HG02938 (cell line): ENCODE data around the gene C17orf50.

Experiments
- ATAC-seq: cut with Tn5 transposase; IDR thresholded peaks from one replicate; pipeline ENCODE4 v1.9.1; 2021; ENCODE audit warnings: mild to moderate bottlenecking, moderate library complexity; ENCODE audit not compliant: unreplicated experiment

Gene C17orf50

DNA sequence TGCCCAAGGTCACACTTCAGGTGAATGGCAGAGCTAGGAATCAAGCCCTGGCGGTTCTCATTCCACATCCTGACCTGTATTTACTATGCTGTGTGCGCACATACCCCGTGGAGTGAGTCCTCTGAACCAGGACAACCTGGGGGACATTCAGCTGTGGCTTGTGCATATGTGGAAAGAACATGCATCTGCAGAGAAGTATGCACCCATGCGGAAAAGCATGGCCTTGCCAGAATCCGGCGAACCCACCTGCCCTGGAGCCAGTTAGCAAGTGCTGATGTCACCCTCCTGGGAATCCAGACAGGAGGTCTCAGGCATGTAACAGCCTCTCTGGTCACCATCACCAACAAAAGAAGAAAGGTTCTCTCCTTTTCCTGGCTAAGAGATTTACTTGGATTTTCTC is 27.3 kb upstream of the C17orf50 start:
- no peak for ATAC-seq

GRCh38 chr17:35734396-35734795 is 26.3 kb upstream of the C17orf50 start:
- ATAC-seq = no peak

DNA sequence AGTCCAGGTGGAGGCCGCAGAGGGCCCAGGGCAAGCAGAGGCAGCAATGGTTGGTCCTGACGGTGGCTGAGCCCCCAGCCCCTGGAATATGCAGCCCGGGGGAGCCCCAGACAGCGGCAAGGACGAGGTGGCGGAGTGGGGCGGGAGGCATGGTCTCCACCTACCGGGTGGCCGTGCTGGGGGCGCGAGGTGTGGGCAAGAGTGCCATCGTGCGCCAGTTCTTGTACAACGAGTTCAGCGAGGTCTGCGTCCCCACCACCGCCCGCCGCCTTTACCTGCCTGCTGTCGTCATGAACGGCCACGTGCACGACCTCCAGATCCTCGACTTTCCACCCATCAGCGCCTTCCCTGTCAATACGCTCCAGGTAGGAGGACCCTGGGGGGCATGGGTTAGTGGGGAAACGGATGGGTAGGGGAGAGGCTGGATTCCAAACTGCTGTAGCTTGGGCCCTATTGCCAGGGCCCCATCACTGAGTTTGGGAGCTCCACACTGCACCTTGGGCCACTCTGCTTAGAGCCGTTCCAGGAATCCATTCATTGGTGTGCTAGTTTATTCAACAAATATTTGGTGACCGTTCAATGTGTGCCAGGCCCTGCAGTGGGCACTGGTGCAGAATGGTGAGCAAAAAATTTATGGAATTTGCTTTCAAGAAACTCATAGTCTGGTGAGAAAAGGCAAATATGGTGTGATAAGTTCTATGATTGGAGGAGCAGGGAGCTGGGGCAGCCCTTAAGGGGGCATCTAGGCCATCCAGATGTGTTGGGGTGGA is 25.5 kb upstream of the C17orf50 start:
- ATAC-seq = no peak

GRCh38 chr17:35736236-35736635 is 24.5 kb upstream of the C17orf50 start:
- ATAC-seq = no peak

- ATAC-seq = no peak
Observed at GRCh38 chr17:35738519-35739133, 22.1 kb upstream of the C17orf50 start.

DNA sequence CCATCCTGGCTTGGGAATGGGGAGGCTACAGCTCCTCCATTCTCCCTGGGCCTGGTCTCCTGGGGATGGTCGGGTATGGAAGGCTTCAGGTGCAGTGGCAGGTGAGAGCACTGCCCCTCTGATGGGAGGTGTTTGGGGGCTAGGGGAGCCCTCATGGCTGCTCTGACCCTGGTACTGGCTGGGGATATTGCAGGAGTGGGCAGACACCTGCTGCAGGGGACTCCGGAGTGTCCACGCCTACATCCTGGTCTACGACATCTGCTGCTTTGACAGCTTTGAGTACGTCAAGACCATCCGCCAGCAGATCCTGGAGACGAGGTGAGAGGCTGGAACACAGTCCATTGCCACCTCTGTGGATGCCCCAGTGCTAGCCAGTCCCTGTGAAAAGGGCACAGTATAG is 20.5 kb upstream of the C17orf50 start:
- ATAC-seq = no peak

GRCh38 chr17:35740997-35741931 is 19.4 kb upstream of the C17orf50 start:
- no peak for ATAC-seq

DNA sequence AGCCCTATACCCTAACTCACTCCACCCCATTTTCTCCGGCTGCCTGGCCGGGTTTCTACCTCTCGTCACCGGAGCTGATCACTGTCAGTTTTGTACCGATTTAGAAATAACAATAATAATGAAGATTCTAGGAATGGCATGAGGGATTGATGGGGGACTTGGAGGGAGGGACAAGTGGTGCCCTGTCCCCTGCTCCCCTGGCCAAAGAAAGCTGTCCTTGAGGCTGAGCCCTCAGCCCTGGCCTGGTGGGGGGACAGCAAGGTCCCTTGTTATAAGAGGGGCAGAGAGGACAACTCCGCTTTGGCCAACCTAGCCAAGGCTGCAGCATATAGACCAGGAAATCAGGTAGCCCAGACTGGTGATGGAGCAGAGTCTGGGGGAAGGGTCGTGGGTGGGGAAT is 18.2 kb upstream of the C17orf50 start:
- no peak for ATAC-seq

- ATAC-seq = no peak
Observed at GRCh38 chr17:35742896-35743477, 17.7 kb upstream of the C17orf50 start.

DNA sequence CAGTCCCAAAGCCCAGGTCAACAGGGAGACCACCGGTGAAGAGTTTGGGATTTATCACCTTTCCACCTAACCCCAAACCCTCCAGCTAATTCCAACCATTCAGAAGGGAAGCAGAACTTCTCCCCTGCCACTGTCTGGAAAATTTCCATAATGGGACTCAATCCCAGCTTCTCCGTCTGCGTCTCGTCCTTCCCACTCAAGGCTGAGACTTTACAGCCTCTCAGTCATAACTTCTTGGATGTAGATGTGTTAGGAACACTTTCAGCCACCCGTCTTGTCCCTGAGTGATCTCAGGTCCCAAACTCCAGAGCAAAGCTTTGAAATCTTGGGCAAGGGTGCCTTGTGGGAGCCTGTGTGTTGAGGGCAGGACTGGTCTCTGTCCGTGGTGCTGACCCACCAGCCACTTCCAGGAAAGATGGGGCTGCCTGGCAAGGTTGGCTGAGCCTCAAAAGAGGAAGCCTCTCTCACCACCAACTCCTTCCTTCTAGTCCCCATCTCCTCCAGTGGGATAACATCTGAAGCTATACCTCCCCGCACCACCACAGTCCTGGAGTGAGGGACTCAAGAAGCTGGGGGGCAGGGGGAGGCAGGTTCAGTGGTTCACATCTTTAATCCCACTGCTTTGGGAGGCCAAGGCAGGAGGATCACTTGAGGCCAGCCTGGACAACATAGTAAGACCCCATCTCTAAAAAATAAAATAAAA is 16.9 kb upstream of the C17orf50 start:
- ATAC-seq = no peak

GRCh38 chr17:35744830-35745229 is 15.9 kb upstream of the C17orf50 start:
- ATAC-seq = no peak

GRCh38 chr17:35745246-35745645 is 15.4 kb upstream of the C17orf50 start:
- no peak for ATAC-seq

- ATAC-seq = no peak
Observed at GRCh38 chr17:35745749-35746320, 14.9 kb upstream of the C17orf50 start.

DNA sequence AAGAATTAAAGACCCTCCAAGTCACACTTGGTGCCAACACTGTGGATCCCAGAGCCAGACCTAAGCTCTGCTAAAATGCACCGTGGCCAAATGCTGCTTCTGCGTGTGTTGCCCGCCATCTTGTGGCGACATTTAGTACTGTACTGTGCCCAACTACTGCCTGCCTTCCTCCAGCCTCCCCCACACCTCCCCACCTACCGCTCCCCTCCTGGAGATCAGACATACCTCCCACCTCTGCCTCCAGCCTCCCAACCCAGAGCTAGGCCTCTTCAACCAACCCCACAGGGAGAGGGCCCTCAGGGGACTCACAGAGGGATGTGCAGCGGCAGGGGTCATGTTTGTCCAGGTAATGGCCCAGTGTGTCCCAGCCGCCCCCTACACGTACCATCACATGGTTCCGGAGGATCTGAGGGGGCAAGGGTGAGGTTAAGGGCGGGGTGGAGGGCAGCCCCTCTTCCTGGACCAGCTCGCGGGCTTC is 13.1 kb upstream of the C17orf50 start:
- no peak for ATAC-seq

DNA sequence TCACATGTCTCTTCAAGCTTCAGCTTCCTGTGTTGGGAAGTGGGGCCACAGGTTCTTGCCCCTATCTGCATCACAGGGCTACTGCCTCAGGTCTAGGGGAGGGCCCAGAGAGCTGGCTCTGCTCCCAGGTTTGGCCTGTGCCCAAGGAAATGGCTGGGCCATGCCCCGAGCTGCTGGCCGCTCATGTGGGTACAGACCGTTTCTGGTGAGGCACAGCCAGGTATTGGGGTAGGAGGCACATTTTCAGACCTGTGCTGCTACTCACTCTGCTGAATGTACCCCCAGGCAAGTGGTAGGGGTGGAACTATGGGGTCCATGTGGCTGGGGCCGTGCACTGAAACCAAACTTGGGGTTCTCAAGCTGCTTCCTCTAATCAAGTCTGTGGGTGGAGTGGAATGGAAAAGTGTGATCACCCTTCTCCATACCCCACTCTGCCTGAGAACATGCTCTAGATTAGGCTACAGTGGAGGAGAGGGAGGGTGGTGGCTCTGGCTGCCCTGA is 12.3 kb upstream of the C17orf50 start:
- no peak for ATAC-seq

DNA sequence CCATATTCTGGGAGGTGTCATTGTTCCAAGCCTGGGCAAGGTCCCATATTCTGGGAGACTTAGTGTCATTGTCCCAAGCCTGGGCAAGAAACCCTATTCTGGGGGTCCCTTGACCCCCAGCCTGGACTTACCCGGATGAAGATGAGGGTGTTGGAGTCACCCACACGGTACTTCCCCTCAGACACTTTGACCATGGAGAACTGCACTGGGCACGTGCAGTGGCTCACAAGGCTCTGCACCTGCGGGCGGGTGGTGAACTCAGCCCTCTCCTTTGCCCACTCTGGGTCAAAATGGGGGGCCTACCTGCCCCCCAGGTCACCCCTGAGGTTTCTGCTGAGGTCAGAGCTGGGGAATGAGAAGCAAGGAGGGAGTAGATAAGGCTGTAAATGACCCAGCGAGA is 11.7 kb upstream of the C17orf50 start:
- no peak for ATAC-seq

GRCh38 chr17:35749560-35750412 is 10.9 kb upstream of the C17orf50 start:
- ATAC-seq = no peak

- ATAC-seq = no peak
Observed at GRCh38 chr17:35750526-35751395, 9.9 kb upstream of the C17orf50 start.
